Cardiac muscle cell (in vitro differentiated cells and primary cell): ENCODE measurements around the gene RNU1-4. TPM values are rescaled to one million over a fixed set of nuclear protein-coding genes. Genes with fewer than 3 reads are reported as not detected.
"Not testable (repeated sequence)": the region's sequence is repeated elsewhere in the genome, so short reads cannot be mapped to it uniquely, and the experiment has no call there.

Source experiments
- DNase-seq, 2 donors: peaks; one replicate each; pipeline versions ENCODE4 v3.0.0 to v3.0.0-alpha.2; 2010 to 2017; ENCODE audit warnings: low read depth in 1 of 2, low spot score in 1 of 2
- H3K27ac ChIP-seq: fragments of 200-600 bp; sonication (generic); 2 replicates; pipeline ENCODE4 v1.5.1; 2016
- H3K27me3 ChIP-seq: fragments of 200-600 bp; sonication (generic); 2 replicates; pipeline ENCODE4 v1.6.0; 2016; ENCODE audit warnings: control low read depth
- H3K36me3 ChIP-seq: fragments of 200-600 bp; sonication (generic); 2 replicates; pipeline ENCODE4 v1.5.1; 2016; ENCODE audit warnings: control low read depth
- H3K4me1 ChIP-seq: fragments of 200-600 bp; sonication (generic); 2 replicates; pipeline ENCODE4 v1.8.1; 2017; ENCODE audit warnings: low read depth, mild to moderate bottlenecking, mixed run types
- H3K4me3 ChIP-seq: fragments of 200-600 bp; sonication (generic); 2 replicates; pipeline ENCODE4 v1.5.1; 2016; ENCODE audit warnings: mild to moderate bottlenecking
- H3K9me3 ChIP-seq: fragments of 200-600 bp; sonication (generic); 2 replicates; pipeline ENCODE4 v1.5.1; 2017; ENCODE audit warnings: low read depth, mild to moderate bottlenecking, control low read depth
- polyA plus RNA-seq: library from polyadenylated mRNA; unstranded; fragments of >200 nt; fragmentation: Nextera tagmentation; extraction: Ambion mirVana; gene quantifications from 2 replicates; pipeline ENCODE4 v1.2.1, GENCODE V29; 2016
- total RNA-seq: library from RNA; depleted of rRNA; stranded (reverse); fragments of >200 nt; gene quantifications from 2 replicates; pipeline ENCODE4 v1.2.3, GENCODE V29; 2016

The RNU1-4 gene
- total and polyA plus RNA-seq, 2 experiments from 2014 or later, result under 0.01 TPM; not detected in 1

DNA sequence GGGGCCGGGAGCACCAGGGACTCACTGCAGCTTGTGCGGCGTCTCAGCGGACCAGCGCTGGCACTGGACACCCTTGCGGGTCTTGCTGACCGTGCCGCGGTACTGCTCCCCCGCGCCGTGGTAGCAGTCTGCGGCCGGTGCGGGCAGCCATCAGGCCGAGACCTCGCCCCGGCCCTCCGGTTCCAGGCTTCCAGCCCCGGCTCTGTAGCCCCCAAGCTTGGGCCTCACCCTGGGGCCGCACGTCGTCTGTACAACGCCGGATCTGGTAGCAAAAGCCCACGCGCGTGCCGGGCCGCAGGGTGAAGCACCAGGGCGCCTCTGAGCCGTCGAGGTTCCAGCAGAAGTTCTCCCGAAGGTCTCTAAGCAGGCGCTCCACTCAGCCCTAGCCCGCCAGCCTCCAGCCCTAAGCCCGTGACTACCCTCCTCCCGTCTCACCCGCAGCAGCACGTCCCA, 18.8 kb downstream of the RNU1-4 start:
- H3K4me1 ChIP-seq, H3K4me3 ChIP-seq, H3K27ac ChIP-seq, H3K36me3 ChIP-seq, DNase-seq, H3K9me3 ChIP-seq: not testable (repeated sequence)
- H3K27me3 ChIP-seq, result peaks cover 14% of the 10 kb centered on the region

DNA sequence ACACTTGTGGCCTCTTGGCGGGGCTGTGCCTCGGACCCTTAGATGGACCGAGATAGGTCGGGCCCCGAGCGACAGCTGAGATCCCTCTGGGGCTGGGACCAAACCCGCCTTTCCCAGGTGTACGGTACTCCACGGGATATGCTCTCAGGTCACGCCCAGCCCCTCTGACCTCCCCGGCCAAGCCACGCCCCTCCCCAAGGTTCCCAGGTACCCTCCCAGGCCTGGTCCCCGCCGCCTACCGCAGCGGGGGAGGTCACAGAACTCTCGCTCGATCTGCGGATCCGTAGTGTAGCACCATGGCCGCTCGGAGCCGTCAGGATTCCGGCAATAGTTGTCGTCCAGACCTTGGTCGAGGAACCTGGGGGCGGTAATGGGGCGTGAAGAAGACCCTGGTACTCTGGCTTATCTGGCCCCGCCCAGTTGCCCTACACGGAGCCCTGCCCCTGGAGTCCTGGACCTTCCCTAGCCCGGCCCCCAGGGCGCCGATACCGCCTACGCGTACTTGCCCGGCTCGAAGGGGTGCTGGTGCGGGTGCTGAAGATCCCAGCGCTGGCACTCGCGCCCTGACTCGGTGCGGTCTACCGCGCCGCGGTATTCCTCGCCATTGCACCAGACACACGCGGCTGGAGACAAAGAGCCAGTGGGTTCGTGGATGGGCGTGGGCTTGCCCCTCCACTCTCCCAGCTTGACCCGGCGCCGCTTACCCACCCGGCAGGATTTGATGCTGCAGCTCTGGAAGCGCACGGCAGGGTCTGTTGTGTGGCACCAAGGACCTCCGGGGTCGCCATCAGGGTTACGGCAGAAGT, 19.5 kb downstream of the RNU1-4 start:
- H3K27me3 ChIP-seq, result peaks cover 20% of the 10 kb centered on the region
- not testable (repeated sequence) for H3K4me1 ChIP-seq, H3K27ac ChIP-seq, H3K9me3 ChIP-seq, H3K36me3 ChIP-seq, DNase-seq, H3K4me3 ChIP-seq

DNA sequence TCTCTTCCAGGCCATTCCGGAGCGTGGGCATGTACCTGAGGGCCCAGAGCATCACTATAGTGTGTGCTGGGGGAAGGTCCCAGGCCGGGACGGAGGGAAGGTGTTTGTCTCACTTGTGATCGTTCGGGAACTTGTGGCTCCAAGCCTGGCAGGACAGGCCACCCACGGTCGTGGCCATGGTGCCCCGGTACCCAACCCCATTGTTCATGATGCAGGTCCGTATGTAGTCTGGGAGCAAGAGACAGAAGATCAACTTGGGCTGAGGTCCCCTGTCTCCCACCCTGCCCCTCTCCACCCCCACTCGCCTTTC, 20.1 kb downstream of the RNU1-4 start:
- not testable (repeated sequence) for H3K9me3 ChIP-seq, H3K36me3 ChIP-seq, H3K27ac ChIP-seq, H3K4me1 ChIP-seq, H3K4me3 ChIP-seq, DNase-seq
- peaks cover 25% of the 10 kb centered on the region for H3K27me3 ChIP-seq

DNA sequence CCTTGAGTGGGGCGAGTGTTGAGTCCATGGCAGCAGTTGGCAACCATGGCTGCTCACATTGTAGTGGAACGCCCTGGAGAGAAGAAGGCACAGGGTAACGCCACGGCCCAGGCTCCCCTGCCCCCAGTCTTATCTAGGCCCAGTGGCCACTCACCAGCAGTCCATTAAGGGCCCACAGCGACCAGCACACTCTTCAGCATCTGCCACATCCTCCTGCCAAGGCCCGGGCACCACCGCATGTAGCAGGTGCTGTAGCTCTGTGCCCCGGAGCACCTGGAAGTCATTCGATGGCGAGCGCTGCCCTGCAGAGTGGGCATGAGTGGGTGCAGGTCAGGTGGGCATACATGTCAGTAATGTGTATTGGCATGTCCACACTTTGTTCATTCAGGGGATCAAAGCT, 20.5 kb downstream of the RNU1-4 start:
- H3K9me3 ChIP-seq, H3K4me3 ChIP-seq, H3K27ac ChIP-seq, H3K4me1 ChIP-seq, H3K36me3 ChIP-seq, DNase-seq: not testable (repeated sequence)
- H3K27me3 ChIP-seq, result peaks cover 29% of the 10 kb centered on the region

DNA sequence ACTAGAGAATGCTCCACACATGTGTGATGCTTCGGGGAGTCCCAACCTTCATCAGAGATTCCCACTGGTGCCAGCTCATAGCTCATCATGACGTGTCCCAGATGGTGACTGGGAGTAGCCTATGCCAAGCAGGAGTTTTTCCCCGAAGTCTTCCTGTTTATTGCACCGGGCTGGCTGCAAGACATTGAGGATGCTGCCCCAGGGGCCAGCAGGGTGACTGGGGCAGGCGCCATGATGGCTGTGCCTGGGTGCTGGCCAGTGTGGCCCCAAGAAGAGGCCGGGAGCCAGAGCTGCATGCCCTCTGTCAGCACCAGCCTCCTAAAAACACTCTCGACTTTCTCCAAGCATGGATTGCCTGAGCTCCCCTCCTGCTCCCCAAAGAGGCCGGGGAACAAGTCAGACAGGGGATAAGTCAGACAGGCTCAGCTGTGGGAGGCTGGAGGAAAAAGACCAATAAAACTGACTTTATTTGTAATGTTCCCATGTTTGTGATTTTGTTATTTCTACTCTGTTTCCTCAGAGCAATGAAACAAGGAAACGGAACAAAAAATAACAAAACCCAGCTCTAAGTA, 24.0 kb downstream of the RNU1-4 start:
- H3K4me1 ChIP-seq, H3K27ac ChIP-seq, H3K36me3 ChIP-seq, H3K4me3 ChIP-seq, H3K9me3 ChIP-seq, DNase-seq: not testable (repeated sequence)
- peaks cover 28% of the 10 kb centered on the region for H3K27me3 ChIP-seq

DNA sequence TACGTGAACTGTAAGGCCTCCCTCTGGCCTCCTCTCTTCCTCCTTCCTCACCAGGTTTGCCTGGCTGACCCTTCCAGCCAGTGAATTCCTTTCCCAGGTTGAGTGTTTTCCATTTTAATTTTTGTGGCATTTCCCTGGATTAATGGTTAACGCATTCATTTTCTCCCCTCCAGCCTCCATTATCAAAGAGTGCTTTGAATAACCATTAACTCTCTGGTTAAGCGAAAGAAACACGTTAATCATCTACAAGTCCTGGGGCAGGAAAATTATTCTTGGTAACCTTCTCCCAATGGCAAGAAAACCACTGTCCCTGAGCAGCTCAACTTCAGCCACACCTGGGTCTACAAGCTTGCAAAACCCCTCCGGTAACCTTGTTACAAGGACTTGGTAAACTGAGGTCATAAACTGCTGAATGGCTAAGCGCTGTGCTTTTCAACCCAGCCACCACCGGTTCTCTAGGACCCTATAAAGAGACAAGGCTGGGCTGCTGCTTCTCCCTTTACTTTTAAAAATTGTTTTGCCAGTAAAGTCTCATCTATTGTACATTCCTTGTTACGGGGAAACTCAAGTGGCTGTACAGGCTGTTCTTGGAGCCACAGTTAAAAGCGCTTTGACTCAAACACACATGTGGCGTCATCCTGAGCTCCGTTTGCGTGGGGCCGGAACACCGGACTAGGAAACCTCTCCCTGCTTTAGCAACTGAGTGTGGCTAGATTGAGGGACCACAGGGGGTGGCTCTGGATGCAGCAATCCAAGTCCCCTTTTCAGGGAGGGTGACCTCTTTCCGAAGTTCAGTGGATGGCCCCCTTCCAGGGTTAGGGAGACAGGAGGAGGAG, 24.7 kb downstream of the RNU1-4 start:
- not testable (repeated sequence) for H3K9me3 ChIP-seq, H3K4me1 ChIP-seq, H3K36me3 ChIP-seq, H3K4me3 ChIP-seq, DNase-seq, H3K27ac ChIP-seq
- peaks cover 28% of the 10 kb centered on the region for H3K27me3 ChIP-seq

DNA sequence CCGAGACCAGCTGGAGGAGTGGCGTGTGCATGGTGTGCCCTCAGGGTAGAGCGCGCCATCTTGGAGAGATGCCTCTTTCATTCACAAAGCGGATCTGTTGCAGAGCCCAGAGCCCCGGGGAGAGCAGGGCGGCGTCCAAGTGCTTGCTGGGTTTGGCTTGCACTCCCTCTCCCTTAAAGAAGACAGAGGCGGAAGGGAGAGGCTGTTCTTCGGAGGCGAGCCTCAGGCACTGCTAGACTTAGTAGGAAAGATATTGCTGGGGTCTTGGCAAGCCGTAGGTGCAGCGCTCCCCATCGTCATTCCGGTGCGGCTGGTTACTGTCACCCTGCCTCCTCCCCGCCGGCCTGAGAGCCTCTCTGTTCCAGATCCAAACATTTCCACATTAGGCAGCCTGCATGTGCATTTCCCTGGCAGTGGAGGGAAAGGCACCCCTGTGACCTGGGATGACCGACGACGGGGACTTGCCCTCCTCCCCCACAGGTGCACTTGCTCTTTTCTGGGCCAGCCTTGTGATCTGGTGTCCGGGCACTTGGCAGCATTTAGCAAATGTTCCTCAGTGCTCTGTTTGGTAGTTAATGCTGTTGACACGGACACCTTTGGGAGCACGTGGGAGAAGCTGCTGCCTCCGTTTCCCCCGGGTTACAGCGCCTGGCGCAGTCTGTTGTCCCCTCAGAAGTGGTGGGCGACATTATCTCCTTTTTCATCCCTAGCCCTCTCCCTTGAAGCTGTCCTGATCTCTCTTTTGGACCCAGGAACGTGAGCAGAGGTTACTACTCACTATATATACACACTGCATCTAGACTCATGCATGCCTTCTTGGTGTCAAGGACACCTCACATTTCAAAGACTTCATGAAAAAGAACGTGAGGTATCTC, 25.7 kb downstream of the RNU1-4 start:
- not testable (repeated sequence) for H3K4me3 ChIP-seq, DNase-seq, H3K27ac ChIP-seq, H3K4me1 ChIP-seq, H3K9me3 ChIP-seq, H3K36me3 ChIP-seq
- H3K27me3 ChIP-seq, result peaks cover 26% of the 10 kb centered on the region

DNA sequence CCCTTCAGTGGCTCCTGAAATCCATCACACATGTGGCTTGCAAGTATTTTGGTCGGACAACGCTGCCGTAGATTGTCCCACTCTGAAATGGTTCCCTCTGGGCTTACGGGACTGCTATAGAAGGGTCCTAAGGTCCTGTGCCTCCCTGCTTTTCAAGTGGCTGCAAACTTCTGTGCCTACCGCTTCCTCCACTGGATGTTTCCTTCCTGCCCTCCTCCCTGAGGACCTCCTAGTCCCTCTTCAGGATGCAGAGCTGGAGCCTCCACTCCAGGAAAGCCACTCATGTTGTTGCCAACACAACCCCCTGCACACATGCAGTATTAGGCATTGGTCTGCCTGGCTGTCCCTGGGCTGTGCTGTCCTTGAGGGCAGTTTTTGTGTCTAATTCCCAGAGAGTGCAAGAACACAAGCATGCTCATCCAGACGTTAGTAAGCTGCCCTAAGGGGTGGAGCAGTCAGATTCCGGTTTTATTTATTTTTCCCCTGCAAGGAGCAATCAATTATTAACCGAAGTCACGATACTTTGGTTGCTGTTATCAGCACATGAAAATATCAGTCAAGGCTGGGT, 26.5 kb downstream of the RNU1-4 start:
- H3K4me1 ChIP-seq, H3K9me3 ChIP-seq, H3K4me3 ChIP-seq, H3K27ac ChIP-seq, DNase-seq, H3K36me3 ChIP-seq: not testable (repeated sequence)
- peaks cover 23% of the 10 kb centered on the region for H3K27me3 ChIP-seq

DNA sequence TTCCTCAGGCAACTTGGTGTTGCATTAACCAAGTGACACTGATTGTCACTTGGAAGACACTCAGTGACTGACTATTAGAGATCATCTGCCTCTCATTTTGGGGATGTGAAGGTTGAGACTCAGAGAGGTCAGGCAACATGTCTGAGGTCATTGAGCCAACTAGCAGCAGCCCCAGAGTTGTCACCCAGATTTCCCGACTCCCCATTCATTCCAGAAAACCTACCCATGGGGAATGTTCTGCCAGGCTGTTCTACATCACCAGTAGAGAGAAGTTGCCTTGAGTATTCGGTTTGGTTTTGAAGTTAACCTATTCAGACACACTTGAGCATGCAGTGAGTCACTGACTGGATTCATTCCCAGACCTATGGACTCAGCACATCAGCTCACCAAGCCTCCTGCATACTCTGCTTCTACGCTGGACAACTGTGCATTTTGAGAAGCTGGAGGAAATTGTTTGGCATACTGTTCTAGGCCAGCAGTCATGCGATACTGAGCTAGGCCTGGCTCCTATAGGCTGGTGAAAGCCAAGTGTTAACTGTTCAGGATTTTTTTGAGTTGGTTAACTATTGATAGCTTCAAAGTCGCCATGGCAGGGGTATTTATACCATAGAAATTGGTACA, 29.9 kb downstream of the RNU1-4 start:
- H3K4me3 ChIP-seq, H3K9me3 ChIP-seq, H3K27ac ChIP-seq, H3K36me3 ChIP-seq, H3K4me1 ChIP-seq: not testable (repeated sequence)
- peak in 1 of 2 donors; percentile 89 for DNase-seq
- peaks cover 14% of the 10 kb centered on the region for H3K27me3 ChIP-seq

DNA sequence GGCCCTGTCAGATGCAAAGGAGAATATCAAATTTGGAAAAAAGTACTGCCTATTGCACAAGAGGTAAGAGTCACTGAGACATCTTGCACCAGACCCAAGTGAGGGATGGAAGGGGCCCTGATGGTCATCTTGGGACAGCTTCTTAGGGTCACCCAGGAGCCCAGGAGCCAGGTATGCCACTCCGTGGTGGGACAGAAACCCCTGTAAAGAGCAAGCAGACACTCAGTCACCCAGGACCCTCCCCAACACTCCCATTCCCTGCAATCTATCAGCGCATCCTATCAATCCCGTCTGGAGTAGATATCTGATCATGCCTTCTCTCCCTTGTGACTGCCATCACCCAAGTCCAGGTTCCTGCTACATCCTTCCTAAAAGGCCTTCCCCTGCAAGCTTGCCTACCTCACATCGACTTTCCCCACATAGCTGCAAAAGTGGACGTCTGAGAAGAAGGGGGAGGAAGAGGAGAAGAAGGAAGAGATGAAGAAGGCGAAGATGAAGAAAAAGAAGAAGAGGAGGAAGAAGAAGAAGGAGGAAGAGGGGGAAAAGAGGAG, 30.7 kb downstream of the RNU1-4 start:
- H3K27me3 ChIP-seq, DNase-seq, H3K4me3 ChIP-seq, H3K36me3 ChIP-seq, H3K9me3 ChIP-seq, H3K4me1 ChIP-seq, H3K27ac ChIP-seq: not testable (repeated sequence)

DNA sequence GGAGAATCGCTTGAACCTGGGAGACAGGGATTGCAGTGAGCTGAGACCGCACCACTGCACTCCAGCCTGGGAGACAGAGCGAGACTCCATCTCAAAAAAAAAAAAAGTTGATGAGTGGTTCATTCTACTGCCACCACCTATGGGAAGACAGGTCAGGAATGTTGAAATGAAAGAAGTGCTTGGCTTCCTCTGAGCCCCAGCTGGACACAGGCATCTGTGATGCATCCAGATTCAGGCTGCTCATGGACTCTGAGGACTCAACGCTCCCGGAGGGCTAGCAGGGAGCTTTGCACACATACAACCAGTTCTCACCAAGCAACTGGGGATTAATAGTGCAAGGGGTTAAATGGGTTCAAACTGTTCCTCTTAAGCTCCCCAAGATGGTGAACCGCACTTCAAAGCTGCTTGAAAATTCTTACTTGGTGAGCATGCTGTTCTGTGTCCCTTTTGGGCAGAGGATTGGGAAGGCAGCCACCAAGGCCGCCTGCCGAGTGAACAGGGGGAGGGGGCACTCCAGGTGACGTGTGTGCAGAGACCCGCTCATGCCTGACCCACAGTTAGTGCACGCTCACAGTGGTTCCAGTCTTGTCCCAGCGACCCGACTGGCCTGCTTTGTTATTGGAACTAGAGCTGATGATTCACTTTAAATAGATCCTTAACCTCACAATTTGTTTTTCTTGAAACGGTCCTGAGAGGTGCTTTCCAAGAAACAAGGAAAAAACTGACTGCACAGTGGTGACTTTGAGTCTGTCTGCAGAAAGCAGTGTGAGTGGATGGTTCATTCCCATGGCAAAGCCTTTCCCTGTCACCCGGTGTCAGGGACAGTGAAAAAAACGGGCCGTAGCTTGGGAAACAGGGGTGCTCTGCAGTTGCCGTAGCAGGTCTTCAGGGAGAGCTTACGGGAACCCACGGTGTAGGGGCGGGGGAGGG, 32.2 kb downstream of the RNU1-4 start:
- H3K27me3 ChIP-seq, DNase-seq, H3K36me3 ChIP-seq, H3K9me3 ChIP-seq, H3K4me3 ChIP-seq, H3K4me1 ChIP-seq, H3K27ac ChIP-seq: not testable (repeated sequence)

DNA sequence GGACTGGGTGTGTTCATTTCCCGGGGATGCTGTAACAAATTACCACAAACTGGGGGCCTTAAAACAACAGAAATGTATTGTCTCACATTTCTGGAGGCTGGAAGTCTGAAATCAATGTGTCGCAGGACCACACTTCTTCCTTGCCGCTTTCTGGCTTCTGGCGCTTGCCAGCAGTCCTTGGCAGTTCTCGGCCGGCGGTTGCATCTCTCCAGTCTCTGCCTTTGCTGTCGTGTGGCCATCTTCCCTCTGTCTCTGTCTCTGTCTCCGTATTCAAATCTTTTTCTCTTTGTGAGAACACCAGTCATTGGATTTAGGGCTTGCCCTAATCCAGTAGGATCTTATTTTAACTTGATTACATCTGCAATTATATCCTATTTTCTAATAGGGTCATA, 32.9 kb downstream of the RNU1-4 start:
- H3K36me3 ChIP-seq, H3K4me1 ChIP-seq, H3K27me3 ChIP-seq, H3K4me3 ChIP-seq, DNase-seq, H3K27ac ChIP-seq, H3K9me3 ChIP-seq: not testable (repeated sequence)
